HG03342 (cell line): Measurements from ENCODE around the gene CFAP251.
"Not testable (repeated sequence)": the region's sequence is repeated elsewhere in the genome, so short reads cannot be mapped to it uniquely, and the experiment has no call there.

ENCODE experiments used
- ATAC-seq: cut with Tn5 transposase; IDR thresholded peaks from one replicate; pipeline ENCODE4 v1.9.1; 2021; ENCODE audit warnings: mild to moderate bottlenecking, moderate library complexity; ENCODE audit not compliant: unreplicated experiment

Gene CFAP251

DNA sequence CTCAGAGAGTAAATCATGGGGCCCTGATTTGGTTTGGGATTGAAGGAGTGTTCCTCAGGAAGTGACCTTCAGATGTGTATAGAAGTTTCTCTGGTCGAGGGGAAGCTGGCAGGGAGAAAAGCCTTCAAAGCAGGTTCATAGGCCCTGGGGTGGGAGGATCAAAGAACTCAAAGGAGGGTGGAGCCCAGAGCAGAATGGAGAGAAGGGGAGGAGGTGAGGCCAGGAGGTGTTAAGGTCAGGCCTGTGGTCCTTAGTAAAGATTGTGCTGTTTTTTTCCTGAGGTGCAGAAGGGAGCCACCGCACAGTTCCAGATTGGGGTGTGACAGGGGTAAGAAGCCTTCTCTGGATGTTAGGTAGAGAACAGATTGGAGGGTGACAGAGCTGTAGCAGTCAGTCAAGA lies 9.7 kb upstream of the CFAP251 start:
- ATAC-seq, result no peak

DNA sequence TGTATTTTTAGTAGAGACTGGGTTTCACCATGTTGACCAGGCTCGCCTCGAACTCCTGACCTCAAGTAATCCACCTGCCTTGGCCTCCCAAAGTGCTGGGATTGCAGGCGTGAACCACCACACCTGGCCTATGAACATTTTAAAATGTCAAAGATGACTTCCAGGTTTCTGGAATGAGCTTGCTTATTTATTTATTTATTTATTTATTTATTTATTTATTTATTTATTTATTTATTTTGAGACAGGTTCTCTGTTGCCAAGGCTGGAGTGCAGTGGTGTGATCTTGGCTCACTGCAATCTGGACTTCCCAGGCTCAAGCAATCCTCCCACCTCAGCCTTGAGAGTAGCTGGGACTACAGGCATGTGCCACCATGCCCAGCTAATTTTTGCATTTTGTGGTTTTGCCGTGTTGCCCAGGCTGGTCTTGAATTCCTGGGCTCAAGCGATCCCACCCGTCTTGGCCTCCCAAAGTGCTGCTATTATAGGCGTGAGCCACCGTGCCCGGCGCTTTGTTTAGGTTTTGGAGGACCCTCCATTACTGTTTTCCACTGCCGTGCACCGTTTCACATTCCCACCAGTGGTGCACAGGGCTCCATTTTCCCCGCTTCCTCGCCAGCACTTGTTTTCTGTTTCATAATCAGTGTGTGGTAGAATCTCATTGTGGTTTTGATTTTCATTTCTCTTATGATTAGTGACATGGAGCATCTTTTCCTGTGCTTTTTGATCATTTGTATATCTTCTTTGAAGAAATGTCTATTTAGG lies 6.4 kb upstream of the CFAP251 start:
- no peak for ATAC-seq

DNA sequence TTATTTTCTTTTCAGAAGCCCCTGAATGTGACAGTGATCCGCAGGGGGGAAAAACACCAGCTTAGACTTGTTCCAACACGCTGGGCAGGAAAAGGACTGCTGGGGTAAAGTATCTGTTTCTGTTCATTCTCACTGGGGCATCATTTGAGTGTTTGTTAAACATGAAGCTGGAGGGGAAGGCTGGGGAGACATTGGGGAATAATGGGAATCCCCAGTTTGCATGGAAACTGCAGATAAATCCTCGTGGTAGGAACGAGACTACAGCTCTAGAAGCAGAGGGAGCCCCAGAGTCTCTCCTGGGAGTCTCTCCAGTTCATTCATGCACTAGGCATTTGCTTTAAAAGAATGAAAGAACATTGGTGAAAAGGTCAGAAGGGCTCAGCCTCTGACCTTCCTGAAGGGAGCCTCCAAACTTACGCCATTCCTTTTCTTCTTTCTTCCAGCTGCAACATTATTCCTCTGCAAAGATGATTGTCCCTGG lies 2.5 kb upstream of the CFAP251 start:
- no peak for ATAC-seq

DNA sequence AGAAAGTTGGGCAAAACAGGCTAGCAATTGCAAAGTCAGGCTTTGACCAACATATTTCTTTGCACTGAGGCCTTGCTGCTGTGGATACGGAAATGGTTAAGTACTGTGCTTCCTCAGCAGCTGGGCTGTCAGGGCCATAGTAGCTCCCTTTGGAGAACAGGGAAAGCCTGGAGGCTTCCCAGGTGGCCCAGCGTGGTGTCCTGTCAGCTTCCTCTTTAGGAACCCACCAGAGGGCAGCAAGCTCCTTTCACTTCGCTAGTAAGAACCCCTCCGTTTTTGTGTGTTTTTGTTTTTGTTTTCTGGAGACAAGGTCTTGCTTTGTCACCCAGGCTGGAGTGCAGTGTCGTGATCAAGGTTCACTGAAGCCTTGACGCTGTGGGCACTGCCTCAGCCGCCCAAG lies 1.7 kb upstream of the CFAP251 start:
- no peak for ATAC-seq

DNA sequence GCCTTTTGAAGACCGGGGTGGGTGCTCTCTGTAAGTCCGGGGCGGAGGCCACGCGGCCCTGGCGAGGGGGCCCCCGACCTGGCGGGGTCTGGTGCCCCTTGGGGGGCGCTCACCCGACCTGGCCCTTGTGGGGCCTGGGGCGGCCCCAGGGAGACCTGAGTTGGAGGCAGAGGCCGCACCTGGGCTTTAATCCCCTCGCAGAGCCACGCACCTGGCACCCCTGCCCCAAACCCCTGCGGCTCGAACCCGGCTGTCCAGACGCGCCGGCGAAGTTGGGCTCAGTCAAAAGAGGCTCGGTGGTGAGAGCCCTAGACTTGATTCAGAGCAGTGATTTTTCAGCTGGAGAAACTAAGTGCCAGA lies 267 bp downstream of the CFAP251 start:
- ATAC-seq, result peak; percentile 34

DNA sequence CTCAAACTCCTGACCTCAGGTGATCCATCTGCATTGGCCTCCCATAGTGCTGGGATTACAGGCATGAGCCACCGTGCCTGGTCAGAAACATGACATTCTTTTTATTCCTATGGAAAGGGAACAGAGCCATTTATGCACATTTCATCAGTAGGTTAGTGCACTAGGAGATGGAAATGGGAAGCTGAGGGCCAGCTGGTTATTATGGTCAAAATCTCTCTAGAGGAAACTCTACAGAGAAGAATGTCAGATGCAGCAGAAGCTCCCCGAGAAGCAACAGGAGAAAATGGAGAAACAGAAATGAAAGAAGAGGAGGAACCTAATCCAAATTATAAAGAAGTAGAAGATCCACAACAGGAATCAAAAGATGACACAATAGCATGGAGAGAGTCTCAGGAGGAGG lies 2.7 kb downstream of the CFAP251 start:
- no peak for ATAC-seq

DNA sequence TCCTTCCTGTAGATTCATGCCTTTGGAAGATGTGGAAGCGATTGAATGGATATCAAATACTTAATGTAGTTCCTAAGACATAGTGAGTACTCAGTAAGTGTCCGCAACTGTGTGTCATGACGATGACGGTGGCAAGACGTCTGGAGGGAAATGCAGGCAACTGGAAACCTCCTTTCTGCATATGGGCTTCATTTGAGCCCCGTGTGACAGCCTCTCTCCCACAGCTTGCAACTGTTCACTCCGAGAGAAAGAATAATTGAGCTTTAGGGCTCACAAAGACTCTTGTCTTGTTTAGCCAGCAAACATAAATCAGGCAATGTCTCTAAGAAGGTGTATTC lies 6.9 kb downstream of the CFAP251 start:
- ATAC-seq, result no peak

DNA sequence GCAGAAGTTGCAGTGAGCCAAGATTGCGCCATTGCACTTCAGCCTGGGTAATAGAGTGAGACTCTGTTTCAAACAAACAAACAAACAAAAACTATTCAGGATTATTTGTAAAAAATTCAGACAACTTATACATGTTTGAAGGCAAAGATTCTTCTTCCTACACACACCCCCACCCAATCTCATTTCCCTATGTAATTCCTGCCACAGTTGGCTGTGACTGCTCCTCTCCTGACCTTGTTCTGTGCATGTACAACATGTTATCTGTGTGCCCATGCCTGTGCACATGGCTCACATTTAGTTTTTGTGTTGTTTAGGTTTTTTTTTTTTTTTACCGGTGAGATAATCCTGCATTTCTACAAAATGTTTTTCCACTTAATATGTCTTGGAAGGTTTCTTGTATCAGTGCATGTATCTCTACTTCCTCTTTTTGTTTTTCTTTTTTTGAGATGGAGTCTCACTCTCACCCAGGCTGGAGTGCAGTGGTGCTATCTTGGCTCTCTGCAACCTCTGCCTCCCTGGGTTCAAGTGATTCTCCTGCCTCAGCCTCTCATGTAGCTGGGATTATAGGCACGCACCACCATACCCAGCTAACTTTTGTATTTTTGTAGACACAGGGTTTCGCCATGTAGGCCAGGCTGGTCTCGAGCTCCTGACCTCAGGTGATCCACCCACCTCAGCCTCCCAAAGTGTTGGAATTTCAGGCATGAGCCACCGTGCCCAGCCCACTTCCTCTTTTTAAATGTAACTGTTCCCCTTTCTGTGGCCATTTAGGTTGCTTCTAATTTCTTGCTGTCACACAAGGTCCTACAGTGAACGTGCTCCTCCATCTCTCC lies 8.7 kb downstream of the CFAP251 start:
- ATAC-seq, result peak; percentile 66

DNA sequence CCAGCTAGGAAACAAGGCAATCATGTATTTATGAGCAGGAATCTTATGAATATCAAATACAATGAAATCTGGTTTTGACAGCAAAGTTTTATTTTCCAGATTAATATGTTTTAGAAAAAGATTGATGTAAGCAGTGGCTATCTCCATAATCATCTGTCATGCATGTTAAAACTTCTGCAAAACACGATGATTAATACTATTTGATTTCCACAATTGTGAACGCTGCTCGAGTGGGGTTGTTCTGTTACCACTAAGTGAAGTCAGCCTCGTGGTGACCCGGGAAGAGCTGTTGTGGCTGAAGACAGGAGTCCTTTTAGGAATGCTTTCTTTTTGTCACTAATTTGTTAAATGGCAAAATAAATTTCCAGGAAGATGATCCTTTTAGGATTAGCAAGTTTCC lies 9.4 kb downstream of the CFAP251 start:
- no peak for ATAC-seq

DNA sequence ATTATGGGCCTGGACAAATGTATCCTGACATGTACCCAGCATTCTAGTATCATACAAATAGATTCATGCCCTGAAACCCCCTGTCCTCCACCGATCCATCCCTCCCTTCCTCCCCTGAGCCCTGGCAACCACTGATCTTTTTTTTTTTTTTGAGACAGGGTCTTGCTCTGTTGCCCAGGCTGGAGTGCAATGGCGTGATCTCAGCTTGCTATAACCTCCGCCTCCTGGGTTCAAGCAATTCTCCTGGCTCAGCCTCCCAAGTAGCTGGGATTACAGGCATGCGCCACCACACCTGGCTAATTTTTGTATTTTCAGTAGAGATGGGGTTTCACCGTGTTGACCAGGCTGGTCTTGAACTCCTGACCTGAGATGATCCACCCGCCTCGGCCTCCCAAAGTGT lies 11.2 kb downstream of the CFAP251 start:
- not testable (repeated sequence) for ATAC-seq

DNA sequence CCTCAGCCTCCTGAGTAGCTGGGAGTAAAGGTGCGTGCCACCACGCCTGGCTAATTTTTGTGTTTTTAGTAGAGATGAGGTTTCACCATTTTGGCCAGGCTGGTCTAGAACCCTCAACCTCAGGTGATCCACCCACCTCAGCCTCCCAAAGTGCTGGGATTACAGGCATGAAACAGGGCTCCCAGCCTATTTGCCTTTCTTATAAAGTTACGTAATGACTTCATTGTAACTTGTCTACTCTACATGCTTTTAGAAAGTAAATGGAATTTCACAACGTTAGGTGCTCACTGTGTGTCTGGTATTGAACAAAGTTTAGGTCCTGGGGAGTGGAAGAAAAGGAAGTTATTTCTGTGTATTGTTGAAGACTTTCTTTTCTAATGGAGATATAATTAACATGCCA lies 12.5 kb downstream of the CFAP251 start:
- no peak for ATAC-seq

DNA sequence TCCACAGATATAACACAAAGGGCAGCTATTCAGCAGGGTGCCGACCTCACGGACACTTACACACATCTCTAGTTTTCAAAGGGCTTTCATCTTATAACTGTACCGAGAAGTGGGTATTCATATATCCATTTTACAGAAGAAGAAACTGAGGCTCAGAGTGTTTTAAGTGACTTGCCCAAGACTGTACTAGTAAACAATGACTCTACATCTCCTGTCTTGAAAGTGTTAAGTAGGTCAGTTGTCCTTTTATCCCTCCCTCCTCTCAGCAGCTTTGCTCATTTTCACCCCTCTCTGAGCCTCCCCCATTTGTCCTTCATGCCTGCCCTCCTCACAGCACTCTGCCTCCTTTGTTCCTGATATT lies 13.8 kb downstream of the CFAP251 start:
- ATAC-seq, result no peak

DNA sequence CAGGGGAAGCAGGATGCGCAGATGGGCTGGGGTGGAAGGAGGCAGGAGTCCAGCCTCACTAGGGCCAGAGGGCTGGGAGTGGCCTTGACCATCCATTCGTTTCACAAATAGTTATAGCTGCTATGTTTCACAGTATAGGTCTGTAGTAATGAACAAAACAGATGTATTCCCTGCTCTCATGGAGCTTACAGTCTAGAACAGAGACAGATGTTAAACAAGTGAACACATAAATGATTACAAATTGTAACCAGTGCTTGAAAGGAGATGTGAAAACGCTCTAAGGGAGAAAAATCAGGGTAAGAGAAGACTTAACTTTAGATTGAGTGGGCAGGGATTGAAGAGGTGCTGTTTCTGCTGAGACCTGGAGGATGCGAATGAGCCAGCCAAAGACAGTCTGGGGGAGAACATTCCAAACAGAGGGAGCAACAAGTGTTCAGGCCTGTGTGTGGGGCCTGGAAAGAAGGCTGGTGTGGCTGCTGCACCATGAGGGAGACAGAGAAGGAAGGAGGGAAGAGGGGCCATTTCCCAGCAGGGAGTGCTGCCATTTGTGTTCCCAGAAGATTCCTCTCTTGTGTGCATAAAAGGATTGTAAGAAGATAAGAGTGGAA lies 14.6 kb downstream of the CFAP251 start:
- no peak for ATAC-seq

DNA sequence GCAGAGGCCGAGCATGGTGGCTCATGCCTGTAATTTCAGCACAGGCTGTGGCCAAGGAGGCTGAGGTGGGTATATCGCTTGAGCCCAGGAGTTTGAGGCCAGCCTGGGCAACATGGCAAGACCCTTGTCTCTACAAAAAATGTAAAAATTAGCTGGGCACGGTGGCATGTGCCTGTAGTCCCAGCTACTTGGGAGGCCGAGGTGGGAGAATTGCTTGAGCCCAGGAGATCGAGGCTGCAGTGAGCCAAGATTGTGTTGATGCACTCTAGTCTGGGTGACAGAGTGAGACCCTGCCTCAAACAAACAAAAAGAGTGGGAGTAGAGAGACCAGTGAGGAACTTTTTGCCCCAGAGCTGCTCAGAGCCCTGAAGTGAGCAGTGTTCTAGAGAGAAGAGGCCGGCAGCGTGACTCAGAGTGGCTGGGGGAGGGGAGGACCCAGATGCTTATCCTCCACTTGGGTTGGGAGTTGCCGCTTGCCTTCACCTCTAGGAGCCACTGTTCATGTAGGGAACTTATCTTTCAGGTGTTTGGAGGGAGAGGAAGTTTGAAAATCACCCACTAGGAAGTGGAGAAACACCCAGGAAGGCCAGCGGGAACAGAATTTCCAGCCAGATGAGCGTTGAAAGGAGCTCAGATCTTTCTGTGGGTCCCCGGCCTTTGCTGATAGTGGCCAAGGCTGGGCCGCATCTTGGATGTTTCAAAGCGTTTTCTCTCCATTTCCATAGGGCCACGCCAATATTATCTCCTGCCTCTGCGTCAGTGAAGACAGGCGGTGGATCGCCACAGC lies 15.3 kb downstream of the CFAP251 start:
- no peak for ATAC-seq

DNA sequence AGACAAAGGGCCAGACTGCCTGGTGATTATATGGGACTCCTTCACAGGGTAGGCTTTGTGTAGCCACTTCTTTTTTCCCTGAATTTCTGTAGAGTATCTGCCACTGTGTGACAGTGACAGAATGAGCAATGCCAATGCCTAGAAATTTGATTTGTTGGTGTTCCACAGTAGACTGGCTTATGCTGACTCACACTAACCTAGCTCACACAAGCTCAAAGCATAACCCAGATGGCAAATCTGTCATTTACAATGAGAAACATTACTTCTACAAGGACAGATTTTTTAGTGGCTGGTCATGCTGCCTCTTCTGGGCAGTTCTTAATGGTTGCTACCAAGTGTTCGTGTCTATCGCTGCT lies 15.9 kb downstream of the CFAP251 start:
- ATAC-seq, result no peak

DNA sequence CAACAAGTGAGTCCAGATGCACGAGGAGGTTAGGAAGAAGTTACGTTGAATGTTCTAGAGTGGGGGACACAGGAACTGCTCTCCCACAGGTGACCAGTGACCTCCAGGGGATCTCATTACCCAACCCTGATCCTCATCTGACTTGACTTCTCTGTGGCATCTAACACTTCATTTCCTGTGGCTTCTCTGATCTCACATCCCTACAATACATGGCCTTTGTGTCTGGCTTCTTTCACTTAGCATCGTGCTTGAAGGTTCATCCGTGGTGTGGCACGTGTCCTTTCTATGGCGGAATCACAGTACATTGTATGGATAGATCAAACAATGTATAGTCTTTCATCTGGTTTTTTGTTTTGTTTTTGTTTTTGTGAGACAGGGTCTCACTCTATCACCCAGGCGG lies 19.3 kb downstream of the CFAP251 start:
- ATAC-seq, result no peak

DNA sequence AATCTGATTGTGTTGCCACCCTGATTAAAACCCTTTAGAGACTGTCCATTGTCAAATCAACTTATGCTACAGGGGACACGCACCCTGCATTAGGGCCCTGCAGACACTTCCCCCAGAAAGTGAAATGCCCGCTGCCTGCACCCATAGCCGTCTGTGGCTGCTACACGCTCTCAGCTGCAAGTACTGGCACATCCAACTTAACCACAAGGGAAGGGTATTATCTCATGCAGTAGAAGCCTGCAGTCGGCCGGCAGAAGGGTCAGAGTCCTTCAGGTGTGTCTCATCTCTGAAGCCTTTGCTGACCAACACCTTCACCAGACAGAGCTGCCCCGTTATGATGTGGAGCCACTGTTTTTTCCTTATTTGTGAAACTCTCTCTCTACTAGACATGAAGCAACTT lies 20.8 kb downstream of the CFAP251 start:
- ATAC-seq, result no peak

DNA sequence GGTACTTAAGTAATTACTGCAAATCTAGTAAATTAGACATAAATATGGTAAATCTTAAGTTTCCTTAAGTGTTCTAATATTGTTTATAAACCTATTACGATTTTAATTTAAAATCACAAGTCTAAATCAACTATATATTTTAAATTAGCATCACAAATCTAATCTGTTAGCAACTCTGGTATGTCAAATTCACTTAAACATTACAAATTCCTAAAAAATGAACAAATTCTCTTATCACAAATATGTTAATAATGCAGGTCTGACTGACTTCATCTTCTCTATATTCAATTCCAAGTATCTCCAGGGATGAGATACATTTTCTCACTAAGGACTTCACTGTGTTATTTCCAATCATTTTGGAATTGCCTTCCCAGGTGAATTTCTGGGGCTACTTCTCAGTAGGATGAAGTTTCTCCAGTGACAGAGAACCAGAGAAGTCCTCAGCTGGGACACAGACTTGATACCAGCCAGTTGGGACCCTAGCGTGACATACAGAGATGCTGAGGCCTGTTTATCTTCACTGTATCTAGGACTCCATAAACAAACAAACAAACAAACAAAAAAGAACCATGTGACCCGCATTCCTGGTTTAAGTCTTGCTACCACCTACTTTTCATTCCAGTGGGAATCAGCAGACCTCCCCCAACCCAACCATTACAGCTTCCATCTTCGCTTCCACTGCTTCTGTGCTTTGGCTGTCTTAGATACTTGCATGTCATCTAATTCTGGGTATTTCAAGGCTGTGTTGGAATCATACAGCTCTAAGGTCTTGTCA lies 21.8 kb downstream of the CFAP251 start:
- ATAC-seq, result no peak

DNA sequence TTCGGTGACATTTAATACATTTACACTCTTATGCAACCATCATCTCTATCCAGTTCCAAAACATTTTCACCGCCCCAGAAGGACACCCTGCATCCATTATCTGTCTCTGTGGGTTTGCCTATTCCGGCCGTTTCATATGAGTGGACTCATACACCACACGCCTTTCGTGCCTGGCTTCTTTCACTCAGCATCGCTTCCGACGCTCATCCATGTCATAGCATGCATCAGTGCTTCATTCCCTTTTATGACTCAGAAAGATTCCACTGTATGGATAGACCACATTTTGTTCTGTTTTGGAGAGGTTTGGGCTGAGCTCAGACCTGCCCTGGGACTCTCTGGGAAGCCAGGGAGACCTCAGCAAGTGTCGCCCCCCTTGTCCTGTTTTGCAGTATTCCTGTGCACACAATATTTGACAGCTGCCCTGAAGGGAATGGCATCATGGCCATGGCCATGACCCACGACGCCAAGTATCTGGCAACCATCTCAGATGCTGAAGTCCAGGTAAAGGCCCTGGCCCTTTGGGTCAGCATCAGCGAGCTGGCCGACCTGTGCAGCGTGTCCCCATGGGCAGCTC lies 23.8 kb downstream of the CFAP251 start:
- no peak for ATAC-seq

DNA sequence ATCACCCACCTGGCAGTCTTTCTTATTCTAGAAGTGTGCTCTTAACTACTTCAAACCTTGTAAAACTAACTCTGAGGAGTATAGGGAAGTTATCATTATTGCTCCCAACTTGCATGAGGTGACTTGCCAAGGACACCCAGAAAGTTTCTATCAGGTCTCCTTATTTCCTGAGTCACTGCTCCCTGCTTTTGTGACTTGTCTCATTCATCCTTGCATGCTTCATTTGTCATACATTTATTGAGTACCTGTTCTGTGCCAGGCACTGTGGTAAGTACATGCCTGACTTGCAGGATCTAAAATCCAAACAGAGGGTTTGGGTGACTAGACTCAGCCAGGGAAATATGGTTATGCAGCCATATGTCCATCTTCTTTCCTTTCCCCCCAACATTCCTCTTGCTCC lies 25.5 kb downstream of the CFAP251 start:
- ATAC-seq, result no peak
